Activated naive CD4-positive, alpha-beta T cell treated with anti-CD3 and anti-CD28 coated beads for 36 hours (primary cell): Measurements from ENCODE around the gene SIN3A. TPM values are rescaled to one million over a fixed set of nuclear protein-coding genes. Genes with fewer than 3 reads are reported as not detected.

Experiments used
- CTCF ChIA-PET: fragments of 350-600 bp; sonication (Branson Sonifier 250); formaldehyde crosslinking; loops from one replicate; lab custom pipeline; 2021; ENCODE audit warnings: antibody characterized with exemption; lab: Charles Lee
- DNase-seq: peaks from one replicate; pipeline ENCODE4 v3.0.0-alpha.2; 2020
- H3K27ac Mint-ChIP-seq: one replicate; pipeline ENCODE4 v1.8.0; 2021; ENCODE audit warnings: mild to moderate bottlenecking, mixed read lengths
- H3K27me3 Mint-ChIP-seq: one replicate; pipeline ENCODE4 v1.8.0; 2021; ENCODE audit warnings: low read depth, mixed read lengths
- H3K36me3 Mint-ChIP-seq: one replicate; pipeline ENCODE4 v1.8.0; 2021; ENCODE audit warnings: low read depth, mixed read lengths
- H3K4me1 Mint-ChIP-seq: one replicate; pipeline ENCODE4 v1.8.0; 2021; ENCODE audit warnings: low read depth, mixed read lengths
- H3K4me3 Mint-ChIP-seq: one replicate; pipeline ENCODE4 v1.8.0; 2021; ENCODE audit warnings: mild to moderate bottlenecking, moderate library complexity, mixed read lengths
- H3K9me3 Mint-ChIP-seq: one replicate; pipeline ENCODE4 v1.8.0; 2021; ENCODE audit warnings: mixed read lengths
- intact Hi-C: fragments of 100-400 bp; cut with micrococcal nuclease; formaldehyde crosslinking; loops from one replicate; pipeline ENCODE4 v1.15.1; 2023
- total RNA-seq, 2 experiments: library from RNA; stranded (reverse); gene quantifications; one replicate each; pipeline ENCODE4 v1.2.3, GENCODE V29; 2021

The SIN3A gene
- total RNA-seq, 2 experiments from 2014 or later = 83.6 to 84.7 TPM

GRCh38 chr15:75360391-75360790, 91.1 kb downstream of the SIN3A start:
- peaks cover 17% of the 10 kb centered on the region for H3K36me3 Mint-ChIP-seq
- CTCF ChIA-PET = no interaction called here
- intact Hi-C loops = no loop called here

GRCh38 chr15:75359537-75360250, 91.8 kb downstream of the SIN3A start:
- intact Hi-C loops = no loop called here
- no peaks in the 10 kb centered on the region for H3K4me1 Mint-ChIP-seq
- H3K27me3 Mint-ChIP-seq = no peaks in the 10 kb centered on the region
- H3K9me3 Mint-ChIP-seq = no peaks in the 10 kb centered on the region
- H3K4me3 Mint-ChIP-seq = no peak overlapping the region
- no peak for DNase-seq
- H3K36me3 Mint-ChIP-seq = peaks cover 17% of the 10 kb centered on the region
- CTCF ChIA-PET = interaction anchor here (1.0 kb wide), 1 partner anchor 9 kb away, joined by 3 read pairs; the partner anchor contains the start of gene MAN2C1
- H3K27ac Mint-ChIP-seq = no peak overlapping the region

More at GRCh38 chr15:75360391-75360790, 91.1 kb downstream of the SIN3A start:
- Mint-ChIP-seq H3K27ac (no peak overlapping the region), H3K27me3 (no peaks in the 10 kb centered on the region), H3K9me3 (no peaks in the 10 kb centered on the region), H3K4me1 (no peaks in the 10 kb centered on the region), H3K4me3 (no peak overlapping the region)
- no peak for DNase-seq

DNA sequence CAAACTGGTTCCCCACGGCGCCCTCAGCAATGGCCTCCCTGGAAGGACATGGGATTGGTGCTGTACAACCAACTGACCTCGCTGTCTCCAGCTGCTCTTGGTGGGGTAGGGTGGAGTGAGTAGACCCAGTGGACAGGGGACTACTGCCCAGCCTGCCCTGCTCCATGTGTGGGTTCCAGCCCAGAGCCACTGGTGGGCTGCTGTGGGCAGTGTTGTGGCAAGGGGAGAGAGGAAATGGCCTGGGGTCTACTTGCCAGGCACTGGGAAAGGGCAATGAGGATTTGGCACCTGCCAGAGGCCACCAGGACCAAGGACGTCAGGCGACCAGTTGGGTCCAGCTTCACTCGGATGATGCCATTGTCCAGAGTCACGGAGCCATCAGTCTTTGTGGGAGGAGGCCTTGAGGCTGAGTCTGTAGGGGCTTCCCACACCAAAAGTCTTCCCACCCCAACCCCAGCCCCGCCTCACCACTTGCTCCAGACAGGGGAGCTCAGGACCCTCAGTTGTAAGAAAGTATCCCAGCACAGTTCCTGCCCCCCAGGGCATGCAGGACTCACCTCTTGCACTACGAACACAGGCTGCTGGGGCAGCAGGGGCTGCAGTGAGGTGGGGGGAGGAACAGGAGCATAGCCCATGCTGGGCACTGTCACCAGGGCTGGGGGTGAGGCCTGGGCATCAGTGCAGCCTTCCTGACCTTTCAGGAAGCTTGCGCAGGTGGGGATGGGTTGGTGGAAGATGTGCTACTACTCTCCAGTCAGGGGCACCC, 92.5 kb downstream of the SIN3A start:
- Mint-ChIP-seq H3K4me1 (no peaks in the 10 kb centered on the region), H3K36me3 (peaks cover 14% of the 10 kb centered on the region), H3K27me3 (no peaks in the 10 kb centered on the region), H3K27ac (peak overlapping the region; percentile 31), H3K9me3 (no peaks in the 10 kb centered on the region), H3K4me3 (no peak overlapping the region)
- CTCF ChIA-PET = interaction anchor here (1.0 kb wide), 1 partner anchor 9 kb away, joined by 3 read pairs; the partner anchor contains the start of gene MAN2C1
- no peak for DNase-seq
- intact Hi-C loops = no loop called here

- no peak overlapping the region for H3K27ac Mint-ChIP-seq
Measured at GRCh38 chr15:75357976-75358673, 93.4 kb downstream of the SIN3A start.

DNA sequence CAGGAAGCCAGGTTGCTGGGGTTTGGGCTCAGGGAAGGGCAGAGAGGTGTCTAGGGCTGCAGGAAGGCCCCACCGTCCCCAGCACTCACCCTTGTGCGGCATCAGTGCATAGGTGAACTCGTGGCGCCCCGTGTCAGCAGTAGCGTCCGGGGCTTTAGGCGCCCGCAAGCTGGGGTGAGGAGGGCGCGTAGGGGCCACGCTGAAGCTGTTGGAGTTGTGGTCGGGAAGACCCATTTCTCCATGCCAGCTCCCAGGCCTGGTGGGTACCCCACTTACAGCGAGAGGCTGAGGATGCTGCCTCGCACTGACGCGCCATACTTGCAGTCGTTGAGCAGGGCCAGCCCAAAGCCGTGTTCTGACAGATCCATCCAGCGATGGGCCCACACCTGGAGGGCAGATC, 95.0 kb downstream of the SIN3A start:
- Mint-ChIP-seq H3K36me3 (peaks cover 11% of the 10 kb centered on the region), H3K4me3 (no peak overlapping the region), H3K4me1 (no peaks in the 10 kb centered on the region), H3K27ac (no peak overlapping the region), H3K9me3 (no peaks in the 10 kb centered on the region), H3K27me3 (no peaks in the 10 kb centered on the region)
- DNase-seq = no peak
- intact Hi-C loops = no loop called here
- CTCF ChIA-PET = no interaction called here

More at GRCh38 chr15:75357976-75358673, 93.4 kb downstream of the SIN3A start:
- Mint-ChIP-seq H3K4me3 (no peak overlapping the region), H3K27me3 (no peaks in the 10 kb centered on the region), H3K4me1 (no peaks in the 10 kb centered on the region), H3K9me3 (no peaks in the 10 kb centered on the region), H3K36me3 (peaks cover 14% of the 10 kb centered on the region)
- intact Hi-C loops = no loop called here
- no peak for DNase-seq
- CTCF ChIA-PET = interaction anchor here (1.0 kb wide), 1 partner anchor 10 kb away, joined by 3 read pairs; the partner anchor contains the start of gene MAN2C1

- peaks cover 11% of the 10 kb centered on the region for H3K36me3 Mint-ChIP-seq
- CTCF ChIA-PET = no interaction called here
- no peaks in the 10 kb centered on the region for H3K9me3 Mint-ChIP-seq
- no peak overlapping the region for H3K4me3 Mint-ChIP-seq
- no peaks in the 10 kb centered on the region for H3K27me3 Mint-ChIP-seq
- no peak overlapping the region for H3K27ac Mint-ChIP-seq
- no peaks in the 10 kb centered on the region for H3K4me1 Mint-ChIP-seq
- DNase-seq = no peak
- intact Hi-C loops = no loop called here
Measured at GRCh38 chr15:75356006-75356405, 95.5 kb downstream of the SIN3A start.

DNA sequence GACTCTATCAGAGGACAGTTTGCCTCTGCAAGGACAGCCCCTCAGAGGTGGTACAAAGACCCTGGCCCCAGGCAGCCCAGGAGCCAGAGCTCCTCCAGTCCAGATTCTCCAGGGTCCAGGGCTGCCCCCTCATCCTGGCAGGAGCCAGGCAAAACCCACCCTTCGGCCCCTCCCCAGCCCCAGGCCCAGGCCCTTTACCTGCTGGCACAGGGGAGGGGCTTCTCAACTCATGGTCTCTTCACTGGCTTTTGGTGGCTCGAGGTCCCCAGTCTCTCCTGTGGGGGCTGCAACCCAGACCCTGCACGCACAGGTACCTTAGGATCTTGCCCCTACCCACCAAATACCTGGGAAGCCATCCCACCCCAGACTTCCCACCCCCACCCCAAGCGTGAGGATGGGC, 96.1 kb downstream of the SIN3A start:
- no peak for DNase-seq
- CTCF ChIA-PET = interaction anchor here (2.4 kb wide), 1 partner anchor 12 kb away, joined by 10 read pairs; no protein-coding TSS in a partner anchor
- Mint-ChIP-seq H3K9me3 (no peaks in the 10 kb centered on the region), H3K27me3 (no peaks in the 10 kb centered on the region), H3K4me1 (peaks cover 5% of the 10 kb centered on the region), H3K27ac (peak overlapping the region; percentile 36), H3K36me3 (peaks cover 10% of the 10 kb centered on the region), H3K4me3 (no peak overlapping the region)
- intact Hi-C loops = no loop called here

- CTCF ChIA-PET = interaction anchor here (2.4 kb wide), 1 partner anchor 13 kb away, joined by 10 read pairs; no protein-coding TSS in a partner anchor
- DNase-seq = no peak
- no peaks in the 10 kb centered on the region for H3K27me3 Mint-ChIP-seq
- no peak overlapping the region for H3K27ac Mint-ChIP-seq
- peaks cover 14% of the 10 kb centered on the region for H3K4me1 Mint-ChIP-seq
- H3K9me3 Mint-ChIP-seq = peaks cover 5% of the 10 kb centered on the region
- intact Hi-C loops = no loop called here
- H3K4me3 Mint-ChIP-seq = no peak overlapping the region
- H3K36me3 Mint-ChIP-seq = peaks cover 15% of the 10 kb centered on the region
Measured at GRCh38 chr15:75354454-75354853, 97.0 kb downstream of the SIN3A start.

GRCh38 chr15:75353604-75354003, 97.9 kb downstream of the SIN3A start:
- CTCF ChIA-PET = interaction anchor here (1.5 to 2.4 kb wide), 2 partner anchors 10 to 14 kb away, joined by 3 to 10 read pairs; no protein-coding TSS in a partner anchor
- DNase-seq = no peak
- H3K4me3 Mint-ChIP-seq = no peak overlapping the region
- peaks cover 21% of the 10 kb centered on the region for H3K4me1 Mint-ChIP-seq
- peaks cover 5% of the 10 kb centered on the region for H3K9me3 Mint-ChIP-seq
- intact Hi-C loops = no loop called here
- H3K27me3 Mint-ChIP-seq = no peaks in the 10 kb centered on the region
- H3K27ac Mint-ChIP-seq = no peak overlapping the region
- H3K36me3 Mint-ChIP-seq = peaks cover 13% of the 10 kb centered on the region

- CTCF ChIA-PET = interaction anchor here (1.5 kb wide), 2 partner anchors 11 to 15 kb away, joined by 3 to 5 read pairs; no protein-coding TSS in a partner anchor
- Mint-ChIP-seq H3K9me3 (peaks cover 5% of the 10 kb centered on the region), H3K4me1 (peaks cover 27% of the 10 kb centered on the region), H3K4me3 (no peak overlapping the region), H3K27ac (peak overlapping the region; percentile 24), H3K36me3 (peaks cover 9% of the 10 kb centered on the region), H3K27me3 (no peaks in the 10 kb centered on the region)
- DNase-seq = no peak
- intact Hi-C loops = no loop called here
Measured at GRCh38 chr15:75352186-75353080, 99.1 kb downstream of the SIN3A start.

DNA sequence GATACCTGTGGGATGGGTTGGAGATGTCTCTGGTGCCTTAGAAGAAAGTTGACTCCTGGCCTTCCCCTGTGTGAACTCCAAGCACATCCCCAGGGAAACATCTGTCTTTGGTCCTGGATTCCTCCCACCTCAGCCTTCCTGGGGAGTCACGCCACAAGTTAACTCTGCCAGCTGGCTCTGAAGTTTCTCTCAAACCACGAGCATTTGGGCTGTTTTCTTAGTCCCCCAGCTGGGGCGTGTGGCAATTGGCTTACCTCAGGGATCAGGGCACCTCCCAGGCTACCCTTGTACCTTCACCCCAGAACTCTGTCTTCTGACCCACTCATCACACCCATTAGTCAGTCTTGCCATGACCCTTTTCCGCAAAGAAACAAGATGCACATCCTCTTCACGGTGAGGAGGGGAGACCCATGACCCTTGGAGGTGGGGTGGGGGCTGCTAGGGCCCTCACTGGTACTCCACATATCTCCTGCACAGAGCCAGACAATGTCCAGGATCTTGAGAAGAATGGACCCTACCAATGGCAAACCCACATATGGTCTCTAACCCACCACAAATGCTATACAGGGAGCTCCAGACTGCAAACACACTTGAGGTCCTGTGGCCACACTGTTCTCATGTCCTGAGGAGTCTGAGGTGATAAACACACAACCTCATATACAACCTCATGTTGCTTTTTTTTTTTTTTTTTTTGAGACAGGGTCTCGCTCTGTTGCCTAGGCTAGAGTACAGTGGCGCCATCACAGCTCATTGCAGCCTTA, 100.7 kb downstream of the SIN3A start:
- H3K4me3 Mint-ChIP-seq = no peak overlapping the region
- CTCF ChIA-PET = no interaction called here

More for the DNA sequence above, 100.7 kb downstream of the SIN3A start:
- H3K27me3 Mint-ChIP-seq = no peaks in the 10 kb centered on the region
- H3K4me1 Mint-ChIP-seq = peaks cover 36% of the 10 kb centered on the region
- H3K36me3 Mint-ChIP-seq = peaks cover 7% of the 10 kb centered on the region
- H3K9me3 Mint-ChIP-seq = peaks cover 5% of the 10 kb centered on the region
- intact Hi-C loops = no loop called here
- DNase-seq = no peak
- peak overlapping the region; percentile 76 for H3K27ac Mint-ChIP-seq
